Uterus (tissue), 2 donors: ENCODE data around the gene JADE2.

ENCODE experiments used
- CTCF ChIP-seq, 4 experiments: fragments of 200-600 bp in 2 of 4; fragments of 450-650 bp in 2 of 4; sonication (generic) in 2 of 4; IDR thresholded peaks; one replicate each; pipeline ENCODE4 v1.5.1; 2016 to 2019; ENCODE audit warnings: antibody characterized with exemption in 4 of 4, mild to moderate bottlenecking in 2 of 4, moderate library complexity in 1 of 4
- POLR2A ChIP-seq, 2 donors: fragments of 450-650 bp; IDR thresholded peaks; one replicate each; pipeline ENCODE4 v1.6.1; 2016; ENCODE audit warnings: antibody characterized with exemption in 2 of 2, mild to moderate bottlenecking in 1 of 2, moderate library complexity in 1 of 2

GRCh38 chr5:134504629-134505300 lies 20.7 kb upstream of the JADE2 start:
- no peak for TF ChIP-seq POLR2A (IDR thresholded peaks at IDR 0.05)
- TF ChIP-seq CTCF (IDR thresholded peaks at IDR 0.05): no peak
